ENCODE measurements around the gene CDC42EP3.

GRCh38 chr2:37670378-37671008 lies 949 bp downstream of the CDC42EP3 start:
- TF ChIP-seq CTCF (conservative IDR thresholded peaks at IDR 0.05) (no peak), ZFX (IDR thresholded peaks at IDR 0.05) (no peak)

Measured in C4-2B (cell line).